ENCODE measurements around the gene ASB4.
"Not testable (repeated sequence)": the region's sequence is repeated elsewhere in the genome, so short reads cannot be mapped to it uniquely, and the experiment has no call there.

ASB4 gene

GRCh38 chr7:95545673-95546072, 59.9 kb downstream of the ASB4 start:
- intact Hi-C loops (cut with DNase I; ENCODE audit: low total_unique reads), result no loop called here
- Histone ChIP-seq H3K36me3 (no peaks in the 10 kb centered on the region), H3K27ac (peak overlapping the region; percentile 76 to 88), H3K9me3 (no peaks in the 10 kb centered on the region), H3K4me1 (peaks cover 0 to 60% (median 48%) of the 10 kb centered on the region in 4 donors), H3K27me3 (no peaks in the 10 kb centered on the region), H3K4me3 (peak overlapping the region; percentile 39 to 43)
- DNase-seq, result no peak
- no peak for TF ChIP-seq CTCF (IDR thresholded peaks at IDR 0.05)

GRCh38 chr7:95546647-95547046, 60.9 kb downstream of the ASB4 start:
- no peak for TF ChIP-seq CTCF (IDR thresholded peaks at IDR 0.05)
- H3K4me3 ChIP-seq, result no peak overlapping the region
- H3K27me3 ChIP-seq, result no peaks in the 10 kb centered on the region
- H3K36me3 ChIP-seq, result no peaks in the 10 kb centered on the region
- H3K27ac ChIP-seq, result peak overlapping the region; percentile 84 to 88
- DNase-seq, result no peak
- intact Hi-C loops (cut with DNase I; ENCODE audit: low total_unique reads), result no loop called here
- H3K4me1 ChIP-seq, result peaks cover 0 to 69% (median 57%) of the 10 kb centered on the region in 4 donors
- H3K9me3 ChIP-seq, result no peaks in the 10 kb centered on the region

GRCh38 chr7:95547361-95548348, 61.9 kb downstream of the ASB4 start:
- intact Hi-C loops (cut with DNase I; ENCODE audit: low total_unique reads), result no loop called here
- Histone ChIP-seq H3K27ac (peak overlapping the region; percentile 84 to 88), H3K36me3 (no peaks in the 10 kb centered on the region), H3K4me3 (no peak overlapping the region), H3K9me3 (no peaks in the 10 kb centered on the region), H3K4me1 (peaks cover 0 to 69% (median 57%) of the 10 kb centered on the region in 4 donors), H3K27me3 (no peaks in the 10 kb centered on the region)
- DNase-seq, result no peak
- no peak for TF ChIP-seq CTCF (IDR thresholded peaks at IDR 0.05)

GRCh38 chr7:95549818-95550529, 64.2 kb downstream of the ASB4 start:
- no peak for TF ChIP-seq CTCF (IDR thresholded peaks at IDR 0.05)
- peak; percentile 97 to 99 for DNase-seq
- H3K27ac ChIP-seq, result peak overlapping the region; percentile 84 to 88
- no peaks in the 10 kb centered on the region for H3K9me3 ChIP-seq
- intact Hi-C loops (cut with DNase I; ENCODE audit: low total_unique reads), result loop anchor here (1.0 kb wide), 1 partner anchor 46 kb away; the partner anchor contains the start of gene PDK4
- peaks cover 0 to 77% (median 55%) of the 10 kb centered on the region in 4 donors for H3K4me1 ChIP-seq
- H3K36me3 ChIP-seq, result no peaks in the 10 kb centered on the region
- no peaks in the 10 kb centered on the region for H3K27me3 ChIP-seq
- no peak overlapping the region for H3K4me3 ChIP-seq

GRCh38 chr7:95550546-95550945, 64.8 kb downstream of the ASB4 start:
- H3K27me3 ChIP-seq, result no peaks in the 10 kb centered on the region
- H3K4me3 ChIP-seq, result peak overlapping the region in 1 of 2 donors; percentile 4
- H3K9me3 ChIP-seq, result no peaks in the 10 kb centered on the region
- TF ChIP-seq CTCF (IDR thresholded peaks at IDR 0.05), result no peak
- no peaks in the 10 kb centered on the region for H3K36me3 ChIP-seq
- H3K27ac ChIP-seq, result peak overlapping the region; percentile 84 to 88
- no peak for DNase-seq
- intact Hi-C loops (cut with DNase I; ENCODE audit: low total_unique reads), result no loop called here
- peaks cover 0 to 74% (median 53%) of the 10 kb centered on the region in 4 donors for H3K4me1 ChIP-seq

GRCh38 chr7:95552010-95552926, 66.5 kb downstream of the ASB4 start:
- intact Hi-C loops (cut with DNase I; ENCODE audit: low total_unique reads); H3K36me3 ChIP-seq; H3K4me3 ChIP-seq; H3K9me3 ChIP-seq; H3K27me3 ChIP-seq; DNase-seq; H3K27ac ChIP-seq: not testable (repeated sequence)
- H3K4me1 ChIP-seq, result peaks cover 0 to 56% (median 37%) of the 10 kb centered on the region in 4 donors
